DMS53 treated with DMSO at 0.1 percent for 48 hours (cell line): ENCODE measurements around the gene UQCR10.
A peak's percentile ranks its signal among the peaks of the same experiment; 100 is the strongest.

ENCODE experiments used
- DNase-seq: peaks from one replicate; lab custom pipeline; 2025; ENCODE audit not compliant: unreplicated experiment; lab: John Stamatoyannopoulos, UW

UQCR10 gene

DNA sequence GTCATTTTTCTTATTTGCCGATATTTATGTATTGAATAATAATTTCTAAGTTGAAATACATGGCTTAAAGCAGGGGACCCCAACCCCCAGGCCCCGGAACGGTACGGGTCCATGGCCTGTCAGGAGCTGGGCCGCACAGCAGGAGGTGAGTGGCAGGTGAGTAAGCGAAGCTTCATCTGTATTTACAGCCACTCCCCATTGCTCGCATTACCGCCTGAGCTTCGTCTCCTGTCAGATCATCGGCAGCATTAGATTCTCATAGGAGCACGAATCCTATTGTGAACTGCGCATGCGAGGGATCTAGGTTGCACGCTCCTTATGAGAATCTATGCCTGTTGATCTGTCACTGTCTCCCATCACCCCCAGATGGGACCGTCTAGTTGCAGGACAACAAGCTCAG lies 4.9 kb upstream of the UQCR10 start:
- DNase-seq, result peak; percentile 50

DNA sequence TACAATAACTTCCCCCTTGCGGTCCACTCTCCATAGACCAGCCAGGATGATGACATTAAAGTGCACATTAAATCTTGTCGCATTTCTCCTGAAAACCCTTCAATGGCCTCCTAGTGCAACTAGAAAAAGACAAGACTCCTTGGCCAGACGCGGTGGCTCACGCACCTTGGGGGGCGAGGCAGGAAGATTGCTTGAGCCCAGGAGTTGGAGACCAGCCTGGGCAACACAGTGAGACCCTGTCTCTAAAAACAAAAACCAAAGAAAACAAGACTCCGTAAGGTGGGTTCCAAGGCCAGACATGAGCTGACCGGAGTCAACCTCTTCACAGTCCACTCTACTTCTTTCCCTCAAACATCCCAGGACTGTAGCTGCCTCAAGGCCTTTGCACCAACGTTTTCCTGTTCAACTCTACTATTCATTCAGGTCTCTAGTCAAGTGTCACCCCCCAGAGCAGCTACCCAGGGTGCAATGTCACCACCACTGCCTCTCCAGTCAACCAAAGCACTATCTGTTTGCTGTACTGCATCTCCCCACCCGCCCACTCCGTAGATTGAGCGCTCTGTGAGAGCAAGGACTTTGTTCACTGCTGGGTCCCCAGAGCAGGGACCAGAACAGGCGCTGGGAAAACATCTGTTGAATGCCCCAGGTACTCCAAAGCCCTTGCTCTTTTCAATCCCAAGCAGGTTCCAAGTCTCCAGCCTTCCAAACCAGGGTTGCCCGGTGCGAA lies 1.1 kb upstream of the UQCR10 start:
- no peak for DNase-seq

DNA sequence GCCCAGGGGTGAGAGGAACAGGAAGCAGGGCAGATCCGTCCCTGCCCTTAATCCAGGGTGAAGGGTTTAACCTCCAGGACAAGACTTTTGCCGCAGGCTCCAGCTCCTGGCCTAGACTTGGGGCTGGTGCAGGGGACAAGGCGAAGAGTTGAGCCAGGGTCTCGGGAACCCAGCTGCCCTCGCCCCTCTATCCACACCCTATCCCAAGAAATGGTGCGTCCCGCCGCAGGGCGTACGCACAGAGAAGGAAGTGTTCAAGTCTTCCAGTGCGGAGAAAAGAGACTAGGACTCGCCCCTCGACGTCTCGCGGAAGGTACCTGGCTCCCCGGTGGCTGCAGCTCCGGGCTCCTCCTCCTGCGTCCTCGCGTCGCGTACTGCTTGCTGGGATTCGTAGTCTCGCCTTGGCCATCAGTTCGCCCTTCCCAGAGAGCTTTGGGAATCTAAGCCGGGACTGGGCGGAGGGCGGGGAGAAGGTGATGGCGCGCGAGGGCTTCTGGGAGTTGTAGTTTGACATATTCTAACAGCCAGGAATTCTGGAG lies 468 bp upstream of the UQCR10 start, which contains the start of gene ZMAT5:
Gene ZMAT5, minus strand, starts transcription at position 376 of the 539 bp plus-strand sequence. CDS start 18,463 bp downstream, outside the sequence.
- peak; percentile 79 for DNase-seq

DNA sequence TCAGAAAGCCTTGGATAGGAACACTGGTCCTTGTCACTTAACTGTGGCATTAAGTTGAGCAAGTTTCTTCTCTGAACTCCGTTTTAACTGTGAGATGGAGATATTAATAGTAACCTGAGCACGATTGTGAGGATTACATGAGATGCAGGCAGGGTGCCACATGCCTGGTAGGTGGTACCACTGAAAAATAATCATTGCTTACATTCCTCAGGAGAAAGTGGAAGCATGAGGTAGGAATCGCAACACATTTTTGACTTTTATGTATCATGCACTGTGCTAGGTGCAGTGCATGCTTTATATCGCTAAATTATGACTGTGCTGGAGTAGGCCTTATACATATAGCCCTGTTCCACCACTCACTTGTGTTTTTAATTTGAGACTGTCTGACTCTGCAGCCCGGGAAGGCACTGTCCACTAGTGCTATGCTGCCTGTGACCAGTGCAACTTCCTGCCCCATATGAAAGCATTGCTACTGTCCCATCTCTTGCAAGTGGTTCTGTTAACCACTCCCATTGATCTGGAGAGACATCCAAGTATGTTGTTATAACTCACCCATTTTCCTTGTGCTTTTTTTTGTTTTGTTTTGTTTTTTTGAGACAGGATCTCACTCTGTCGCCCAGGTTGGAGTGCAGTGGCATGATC lies 1.0 kb downstream of the UQCR10 start:
- no peak for DNase-seq

DNA sequence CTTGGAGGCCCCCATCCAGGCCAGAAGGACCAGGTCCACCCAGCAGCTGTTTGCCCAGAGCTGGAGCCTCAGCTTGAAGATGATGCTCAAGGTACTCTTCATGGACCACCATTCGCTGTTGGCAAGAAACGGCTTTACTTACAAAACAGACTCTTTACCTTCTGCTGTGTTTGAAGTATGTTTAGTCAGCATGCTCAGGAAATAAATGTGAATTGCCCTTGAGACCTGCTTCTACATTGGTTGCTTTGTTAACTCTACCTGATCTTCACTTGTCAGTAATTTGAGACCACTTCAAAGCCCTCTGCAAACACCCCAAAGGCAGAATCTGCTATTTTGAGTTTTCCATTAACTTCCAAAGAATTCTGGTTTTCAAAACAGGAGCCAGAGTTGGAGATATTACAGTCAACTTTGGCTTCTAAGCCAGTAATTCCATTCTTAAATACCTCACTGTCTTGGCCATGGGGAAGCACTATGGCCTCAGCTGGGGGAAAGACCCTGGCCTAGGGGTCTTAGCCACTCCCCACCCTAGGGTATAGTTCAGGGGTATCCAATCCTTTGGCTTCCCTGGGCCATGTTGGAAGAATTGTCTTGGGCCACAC lies 2.7 kb downstream of the UQCR10 start:
- peak; percentile 0 for DNase-seq

DNA sequence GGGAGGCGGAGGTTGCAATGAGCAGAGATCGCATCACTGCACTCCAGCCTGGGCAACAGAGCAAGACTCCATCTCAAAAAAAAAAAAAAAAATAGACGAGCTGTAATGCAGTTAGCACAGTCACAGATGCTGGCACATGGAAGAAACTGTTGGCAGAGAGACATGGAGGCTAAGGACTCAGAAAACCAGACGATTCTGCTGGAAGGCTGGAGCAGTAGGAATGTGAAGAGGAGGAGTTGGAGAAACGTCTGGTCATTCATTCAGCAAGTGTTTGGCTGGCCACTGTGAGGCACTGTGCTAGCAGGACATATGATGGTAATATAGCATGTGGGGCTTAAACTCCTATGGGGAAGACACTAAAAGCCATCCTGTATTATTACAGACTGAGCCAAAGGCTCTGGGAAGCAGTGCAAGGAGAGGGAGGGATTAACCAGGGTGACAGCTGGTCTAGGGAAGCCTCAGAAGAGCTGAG lies 5.0 kb downstream of the UQCR10 start:
- DNase-seq, result peak; percentile 0

DNA sequence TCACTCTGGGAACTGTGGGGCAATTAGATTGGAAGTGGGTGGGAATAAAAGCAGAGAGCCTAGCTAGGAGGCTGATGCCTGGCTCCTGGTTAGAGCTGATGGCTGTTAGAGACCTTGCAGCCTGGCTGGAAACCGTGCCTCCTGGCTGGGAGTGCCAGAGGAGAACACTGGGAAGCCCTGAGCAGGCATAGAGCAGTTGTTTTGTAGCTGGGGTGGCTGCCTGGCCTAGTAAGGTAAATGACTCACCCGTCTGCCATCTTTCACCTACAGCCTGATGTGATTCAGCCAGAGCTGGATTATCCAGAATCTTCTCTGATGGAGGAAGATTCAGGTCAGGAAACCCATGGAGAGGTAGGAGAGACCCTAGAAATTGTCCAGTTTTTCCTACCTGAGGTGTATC lies 6.1 kb downstream of the UQCR10 start:
- DNase-seq, result no peak

DNA sequence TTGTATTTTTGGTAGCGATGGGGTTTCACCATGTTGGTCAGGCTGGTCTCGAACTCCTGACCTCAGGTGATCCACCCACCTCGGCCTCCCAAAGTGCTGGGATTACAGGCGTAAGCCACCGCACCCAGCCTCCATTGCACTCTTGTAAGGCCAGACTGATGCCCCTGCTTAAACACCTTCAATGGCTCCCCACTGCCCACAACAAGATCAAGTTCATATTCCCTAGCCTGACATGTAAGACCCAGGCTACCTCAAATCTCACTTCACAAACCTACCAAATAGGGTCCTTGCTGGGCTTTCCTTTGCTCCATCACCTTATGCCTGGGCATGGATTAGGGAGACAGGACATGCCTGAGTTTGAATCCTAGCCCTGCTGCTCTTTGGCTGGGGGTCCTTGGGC lies 13.1 kb downstream of the UQCR10 start:
- no peak for DNase-seq

DNA sequence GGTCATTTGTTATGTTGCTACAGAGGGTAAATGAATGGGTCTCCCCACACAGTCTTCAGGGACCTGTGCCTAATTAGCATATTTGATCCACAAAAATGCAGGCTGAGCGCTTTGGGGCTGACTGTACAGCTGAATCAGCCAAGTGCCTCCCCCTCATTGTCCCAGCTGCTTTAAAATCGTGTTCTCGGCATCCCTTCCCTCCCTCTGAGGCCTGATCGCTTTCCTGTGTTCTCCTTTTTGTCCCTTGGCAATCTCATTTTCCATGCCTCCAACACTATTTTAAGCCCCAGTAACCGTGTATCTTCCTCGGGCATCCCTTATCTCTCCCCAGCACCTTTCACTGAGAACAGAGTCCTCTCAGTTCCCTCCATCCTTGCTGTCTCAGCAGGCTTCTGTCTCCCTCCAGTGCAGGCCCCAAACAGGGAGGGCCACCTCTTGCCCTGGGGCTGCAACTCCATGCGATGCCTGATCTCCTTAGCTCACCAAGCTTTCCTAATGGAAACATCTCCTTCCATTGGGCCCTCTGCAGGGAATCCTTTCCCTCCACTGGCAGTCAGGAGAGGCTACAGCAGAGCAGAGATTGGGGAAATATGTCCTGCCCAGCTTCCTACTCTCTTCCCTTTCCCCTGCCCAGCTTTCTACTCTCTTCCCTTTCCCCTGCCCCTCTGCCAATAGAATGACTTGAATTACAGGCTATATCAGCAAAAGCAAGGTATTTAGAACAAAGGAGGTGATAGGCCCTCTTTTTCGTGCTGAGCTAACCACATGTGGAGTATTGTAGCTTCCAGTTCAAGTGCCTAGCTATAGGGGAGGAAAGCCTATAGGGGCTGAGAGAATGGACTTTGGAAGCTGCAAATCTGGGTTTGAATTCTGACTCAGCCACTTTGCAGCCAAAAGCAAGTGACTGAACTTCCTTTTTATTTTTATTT lies 13.8 kb downstream of the UQCR10 start:
- no peak for DNase-seq

DNA sequence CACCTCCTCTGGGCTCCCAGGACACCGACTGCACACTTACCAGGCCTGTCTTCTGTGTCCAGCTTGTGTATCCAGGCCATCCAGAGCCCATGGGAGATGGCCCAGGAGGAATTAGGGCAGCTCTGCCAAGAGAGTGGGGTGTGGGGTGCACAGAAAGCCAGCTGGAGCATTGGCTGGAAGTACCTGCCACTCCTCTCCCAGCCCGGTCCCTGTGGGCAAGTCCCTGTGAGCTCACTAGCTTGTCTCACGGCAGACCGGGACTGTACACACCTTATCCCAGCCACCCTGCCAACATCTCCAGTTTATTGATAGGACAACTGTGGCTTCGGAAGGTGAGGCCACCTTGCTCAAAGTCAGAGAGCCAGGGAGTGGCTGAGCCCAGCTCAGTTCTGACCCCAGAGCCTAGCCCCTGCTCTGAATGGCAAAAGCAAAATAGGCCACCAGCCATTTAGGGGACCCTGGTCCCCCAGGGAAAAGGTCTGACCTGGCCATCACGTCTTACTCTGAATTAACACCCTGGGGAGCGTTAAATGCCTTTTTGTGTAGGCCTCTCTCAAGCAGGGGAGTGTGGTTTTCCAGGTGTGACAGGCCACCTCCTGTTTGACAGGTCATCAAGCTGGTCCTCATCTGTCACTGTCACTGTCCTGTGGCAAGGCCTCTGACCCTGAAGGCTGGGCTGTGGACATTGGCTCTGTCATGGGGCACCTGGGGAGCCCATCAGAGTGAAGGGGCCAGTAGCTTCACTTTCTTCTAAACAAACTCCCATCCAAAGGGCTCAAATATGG lies 15.1 kb downstream of the UQCR10 start:
- no peak for DNase-seq

DNA sequence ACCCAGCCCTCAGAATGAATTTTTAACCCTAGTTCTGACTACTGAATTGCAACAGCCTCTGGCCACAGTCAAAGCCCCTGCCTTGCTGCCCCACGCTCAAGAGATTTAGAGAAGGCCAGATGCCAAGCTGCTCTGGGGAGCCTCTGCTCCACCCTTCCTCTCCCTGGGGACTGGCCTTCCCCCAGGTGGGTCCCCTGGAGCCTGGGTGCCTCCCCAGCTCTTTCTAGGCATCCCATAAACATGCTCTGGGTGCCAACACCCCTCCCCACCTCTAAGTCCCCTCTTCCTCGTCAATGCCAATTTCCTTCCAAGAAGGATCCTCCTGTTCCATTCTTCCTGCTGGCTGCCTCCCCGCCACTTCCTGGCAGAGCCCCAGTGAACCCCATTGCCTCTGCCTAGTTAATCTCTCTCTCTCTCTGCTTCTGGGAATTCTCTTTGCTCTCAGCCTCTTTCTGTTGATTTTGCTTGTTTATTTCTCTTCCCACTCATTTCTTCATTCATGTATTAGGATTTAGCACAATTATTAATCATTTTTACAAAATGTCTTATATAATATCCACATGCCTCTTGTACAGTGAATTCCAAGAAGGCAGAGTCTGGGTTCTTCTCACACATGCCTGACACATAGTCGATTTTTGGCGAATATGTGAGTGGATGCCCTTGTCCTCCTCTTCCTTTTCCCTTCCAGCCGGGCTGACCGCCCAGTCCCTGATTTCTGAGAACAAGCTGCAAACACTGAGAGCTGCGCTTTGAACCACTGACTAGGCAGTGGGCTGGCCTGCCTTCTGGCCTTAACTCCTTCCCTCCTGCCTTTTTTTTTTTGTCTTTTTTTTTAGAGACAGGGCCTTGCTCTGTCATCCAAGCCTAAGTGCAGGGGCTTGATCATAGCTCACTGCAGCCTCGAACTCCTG lies 17.5 kb downstream of the UQCR10 start:
- DNase-seq, result no peak

DNA sequence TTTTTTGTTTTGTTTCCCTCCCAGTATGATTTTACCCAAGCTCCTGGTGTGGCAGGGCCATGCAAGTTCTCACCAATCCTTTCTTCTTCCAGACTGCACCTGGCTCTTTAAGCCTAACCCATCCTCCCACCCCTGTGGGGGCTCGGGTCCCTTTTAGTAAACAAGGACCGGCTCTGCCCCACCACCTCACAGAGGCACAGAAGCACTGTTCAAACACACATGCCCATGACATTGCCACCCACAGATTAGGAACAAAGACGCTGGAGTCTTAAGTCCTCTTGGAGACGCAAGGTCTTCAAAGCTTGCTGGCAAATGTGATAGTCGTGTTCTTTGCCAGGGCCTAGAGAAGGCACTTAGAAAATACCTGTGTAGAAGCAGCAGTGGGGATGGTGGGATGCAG lies 18.9 kb downstream of the UQCR10 start:
- DNase-seq, result no peak

DNA sequence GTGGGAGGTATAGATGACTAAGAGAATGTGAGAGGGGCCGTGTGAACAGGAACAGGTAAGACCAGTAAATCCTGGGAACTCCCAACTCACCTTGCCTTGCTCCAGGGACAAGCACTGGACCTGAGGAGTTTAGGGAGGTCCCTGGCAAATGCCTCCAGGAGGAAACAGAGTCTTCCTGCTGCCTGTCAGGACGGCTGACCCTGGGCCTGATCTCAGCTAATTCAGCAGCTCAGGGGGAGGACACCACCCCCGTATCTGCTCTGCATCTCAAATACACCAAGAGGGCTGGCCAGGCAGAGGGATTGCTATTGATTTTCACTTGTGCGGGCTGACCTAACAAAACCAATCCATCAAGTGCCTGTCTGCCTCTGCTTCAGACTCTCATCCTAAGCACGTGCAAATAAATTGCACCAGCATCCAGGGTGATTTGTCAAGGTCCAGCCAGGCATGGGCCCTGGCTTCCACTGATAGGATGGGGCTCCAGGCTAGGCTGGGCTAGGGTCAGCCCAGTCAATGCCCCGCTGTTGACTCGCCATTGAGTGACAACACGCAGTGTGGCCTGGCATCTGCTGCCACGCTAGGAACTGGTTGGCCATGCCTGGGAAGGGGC lies 20.3 kb downstream of the UQCR10 start:
- no peak for DNase-seq

DNA sequence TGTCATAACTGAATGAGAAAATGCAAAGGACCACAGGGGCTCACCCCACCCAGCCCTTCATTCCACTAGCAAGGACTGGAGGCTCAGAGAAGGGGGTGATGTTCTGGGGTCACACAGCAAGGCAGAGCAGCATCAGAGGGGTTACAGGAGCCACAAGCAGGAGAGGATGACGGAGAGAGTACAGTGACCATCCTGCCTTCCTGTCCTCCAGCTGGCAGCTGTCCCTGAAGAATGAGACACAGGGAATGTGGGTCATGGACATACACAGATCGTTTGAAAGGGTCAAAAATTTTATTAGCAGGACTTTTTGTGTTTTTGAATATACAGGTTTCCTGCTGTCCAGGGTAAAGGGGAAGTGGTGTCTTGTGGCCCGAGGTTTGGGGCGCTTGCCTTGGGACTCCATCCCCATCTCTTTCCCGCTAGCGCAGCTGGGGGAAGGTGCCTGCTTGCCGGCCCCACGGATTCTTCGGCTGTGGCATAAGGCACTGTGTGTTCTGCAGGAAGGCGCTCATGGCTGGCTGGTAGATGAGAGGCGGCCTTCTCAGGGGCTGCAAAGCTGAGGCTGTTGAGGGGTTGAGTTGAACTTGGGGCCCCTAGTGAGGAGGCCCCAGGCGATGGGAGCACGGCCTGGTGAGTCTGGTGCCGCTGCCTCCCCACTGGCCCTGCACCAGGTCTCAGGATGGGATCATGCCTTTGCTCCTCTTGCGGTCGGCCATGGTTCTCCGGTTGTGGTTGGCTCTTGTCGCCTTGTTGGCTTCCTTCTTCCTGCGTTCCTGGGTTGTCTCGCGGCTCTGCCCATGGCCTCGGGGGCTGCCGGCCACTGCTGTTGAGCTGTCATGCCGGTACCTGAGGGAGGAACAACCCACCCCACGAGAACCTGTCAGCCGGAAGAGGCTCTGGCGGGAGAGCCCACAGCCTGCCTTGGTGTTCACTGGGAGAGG lies 21.4 kb downstream of the UQCR10 start:
- no peak for DNase-seq

DNA sequence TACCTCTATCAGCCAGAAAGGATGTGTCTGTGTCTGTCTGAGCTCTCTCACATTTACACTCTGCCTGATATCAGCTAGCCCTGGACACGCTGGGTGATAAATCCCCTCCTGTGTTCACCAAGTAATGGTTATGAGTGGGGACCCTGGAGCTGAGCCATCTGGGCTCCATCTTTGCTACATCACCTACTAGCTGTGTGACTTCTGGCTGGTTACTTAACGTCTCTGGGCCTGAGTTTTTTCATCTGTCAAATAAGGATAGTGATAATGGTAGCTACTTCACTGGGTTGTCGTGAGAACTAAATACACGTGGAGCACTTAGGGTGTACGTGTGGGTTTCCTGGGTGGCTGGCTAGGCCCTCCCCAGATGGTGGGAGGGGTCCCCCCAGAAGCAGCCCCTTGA lies 22.9 kb downstream of the UQCR10 start:
- DNase-seq, result no peak

DNA sequence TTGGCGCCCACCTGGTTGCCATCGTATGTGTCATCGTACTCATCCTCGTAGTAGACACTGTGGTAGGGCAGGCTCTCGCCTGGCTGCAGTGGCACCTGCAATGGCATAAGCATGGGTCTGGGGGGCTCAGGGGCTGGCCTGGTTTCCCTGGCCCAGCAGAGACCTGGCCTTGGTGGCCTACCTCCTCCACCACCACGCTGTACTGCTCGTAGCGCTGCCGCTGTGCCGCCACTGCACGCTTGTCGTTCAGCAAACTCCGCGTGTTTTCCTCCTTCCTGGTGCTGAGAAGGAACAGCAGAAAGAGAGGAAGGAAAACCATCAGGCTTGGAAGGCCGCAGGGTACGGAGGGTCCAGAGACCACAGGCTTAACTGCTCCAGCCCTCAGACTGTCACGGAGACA lies 26.2 kb downstream of the UQCR10 start:
- DNase-seq, result no peak

DNA sequence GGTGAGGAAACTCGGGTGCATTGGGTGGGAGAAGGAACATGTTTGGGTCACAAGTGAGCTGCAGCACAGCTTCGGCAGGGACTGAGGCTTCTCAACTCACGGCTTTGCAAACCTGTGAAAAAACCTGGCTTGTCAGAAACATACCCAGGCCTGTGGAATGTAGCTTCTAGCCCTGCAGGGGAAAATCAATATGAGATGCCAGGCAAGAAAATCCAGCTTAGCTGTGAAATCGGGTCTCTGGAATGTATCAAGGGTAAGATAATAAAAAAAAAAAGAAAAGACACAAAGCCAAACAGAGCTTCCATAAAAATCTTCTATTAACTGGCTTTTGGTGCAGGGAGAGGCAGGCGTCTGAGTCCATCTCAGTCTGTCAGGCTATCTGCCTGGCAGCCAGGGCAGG lies 28.5 kb downstream of the UQCR10 start:
- no peak for DNase-seq

DNA sequence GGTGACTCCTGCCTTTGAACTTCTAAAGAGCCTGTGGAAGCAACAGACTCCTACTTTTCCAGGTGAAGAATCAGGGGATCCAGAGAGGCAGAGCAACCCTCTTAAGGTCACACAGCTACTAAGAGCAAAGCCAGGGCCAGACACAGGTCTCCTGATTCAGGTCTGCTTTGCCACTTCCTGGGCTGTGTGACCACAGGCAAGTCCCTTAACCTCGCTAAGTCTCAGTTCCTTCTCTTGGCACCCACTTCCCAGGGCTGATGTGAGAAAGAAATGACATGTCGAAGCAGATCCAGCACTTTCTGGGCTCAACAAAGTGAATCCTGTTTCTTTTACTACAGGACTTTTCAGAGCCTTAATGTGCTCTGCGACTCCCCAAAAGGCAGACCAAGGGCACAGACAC lies 30.2 kb downstream of the UQCR10 start:
- no peak for DNase-seq
